PC-9 (cell line): ENCODE measurements around the gene GMDS.

Experiments
- EZH2 ChIP-seq: fragments of 200-600 bp; sonication (generic); IDR thresholded peaks from 2 replicates; pipeline ENCODE4 v1.8.0; 2017; ENCODE audit warnings: antibody characterized with exemption, low read depth
- TF ChIP-seq, protein P1 (sequence below): fragments of 200-600 bp; sonication (generic); conservative IDR thresholded peaks from 2 replicates; pipeline ENCODE4 v1.6.1; 2017; ENCODE audit warnings: mixed run types, antibody characterized with exemption, mild to moderate bottlenecking, moderate library complexity

DNA sequence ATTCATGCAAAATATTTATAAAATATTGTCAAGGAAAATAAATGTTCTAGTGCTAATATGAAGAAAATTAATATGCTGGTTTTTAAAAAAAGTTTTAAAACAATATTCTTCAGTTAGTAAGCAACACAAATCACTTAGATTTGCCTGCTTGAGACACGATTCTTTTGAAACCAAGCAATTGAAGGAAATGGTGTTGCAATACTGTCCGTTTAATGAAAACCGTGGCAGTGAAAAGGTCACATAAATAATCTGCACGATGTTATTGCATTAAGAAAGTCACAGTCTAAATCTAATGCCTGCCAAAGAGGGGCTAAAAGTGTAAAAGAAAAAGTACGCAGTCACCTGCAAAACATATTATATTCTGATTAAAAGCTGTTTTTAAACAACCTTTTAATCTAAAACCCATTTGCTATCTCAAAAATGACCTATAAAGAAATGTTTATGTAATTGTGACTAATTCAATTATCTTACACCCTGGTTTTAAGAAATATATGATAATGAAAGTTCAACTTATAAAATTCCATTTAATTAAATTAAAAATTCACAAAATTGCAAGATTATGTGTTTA lies 143.0 kb downstream of the GMDS start:
- TF ChIP-seq, protein P1, sequence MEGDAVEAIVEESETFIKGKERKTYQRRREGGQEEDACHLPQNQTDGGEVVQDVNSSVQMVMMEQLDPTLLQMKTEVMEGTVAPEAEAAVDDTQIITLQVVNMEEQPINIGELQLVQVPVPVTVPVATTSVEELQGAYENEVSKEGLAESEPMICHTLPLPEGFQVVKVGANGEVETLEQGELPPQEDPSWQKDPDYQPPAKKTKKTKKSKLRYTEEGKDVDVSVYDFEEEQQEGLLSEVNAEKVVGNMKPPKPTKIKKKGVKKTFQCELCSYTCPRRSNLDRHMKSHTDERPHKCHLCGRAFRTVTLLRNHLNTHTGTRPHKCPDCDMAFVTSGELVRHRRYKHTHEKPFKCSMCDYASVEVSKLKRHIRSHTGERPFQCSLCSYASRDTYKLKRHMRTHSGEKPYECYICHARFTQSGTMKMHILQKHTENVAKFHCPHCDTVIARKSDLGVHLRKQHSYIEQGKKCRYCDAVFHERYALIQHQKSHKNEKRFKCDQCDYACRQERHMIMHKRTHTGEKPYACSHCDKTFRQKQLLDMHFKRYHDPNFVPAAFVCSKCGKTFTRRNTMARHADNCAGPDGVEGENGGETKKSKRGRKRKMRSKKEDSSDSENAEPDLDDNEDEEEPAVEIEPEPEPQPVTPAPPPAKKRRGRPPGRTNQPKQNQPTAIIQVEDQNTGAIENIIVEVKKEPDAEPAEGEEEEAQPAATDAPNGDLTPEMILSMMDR: no peak
- no peak for TF ChIP-seq EZH2
